Activated CD8-positive, alpha-beta T cell treated with anti-CD3 and anti-CD28 coated beads for 36 hours (primary cell): ENCODE measurements around the gene RPP25L. TPM values are rescaled to one million over a fixed set of nuclear protein-coding genes. Genes with fewer than 3 reads are reported as not detected.
A peak's percentile ranks its signal among the peaks of the same experiment; 100 is the strongest.

Experiments
- ATAC-seq: fragments of 200-7000 bp; cut with Tn5 transposase; one replicate; pipeline ENCODE4 v1.10.0; 2021; ENCODE audit warnings: mild to moderate bottlenecking, moderate library complexity
- CTCF ChIA-PET: fragments of 350-600 bp; sonication (Branson Sonifier 250); formaldehyde crosslinking; loops from one replicate; lab custom pipeline; 2021; ENCODE audit warnings: antibody characterized with exemption; lab: Charles Lee
- POLR2A ChIA-PET: fragments of 350-600 bp; sonication (Branson Sonifier 250); formaldehyde crosslinking; loops from one replicate; lab custom pipeline; 2021; ENCODE audit warnings: antibody characterized with exemption; lab: Charles Lee
- DNase-seq: peaks from one replicate; pipeline ENCODE4 v3.0.0-alpha.2; 2020
- H3K27ac Mint-ChIP-seq: one replicate; pipeline ENCODE4 v1.8.0; 2021; ENCODE audit warnings: mild to moderate bottlenecking, mixed read lengths
- H3K27me3 Mint-ChIP-seq: one replicate; pipeline ENCODE4 v1.8.0; 2021; ENCODE audit warnings: mixed read lengths
- H3K36me3 Mint-ChIP-seq: one replicate; pipeline ENCODE4 v1.8.0; 2021; ENCODE audit warnings: low read depth, mixed read lengths
- H3K4me1 Mint-ChIP-seq: one replicate; pipeline ENCODE4 v1.8.0; 2021; ENCODE audit warnings: low read depth, mixed read lengths
- H3K4me3 Mint-ChIP-seq: one replicate; pipeline ENCODE4 v1.8.0; 2021; ENCODE audit warnings: mild to moderate bottlenecking, moderate library complexity, mixed read lengths
- H3K9me3 Mint-ChIP-seq: one replicate; pipeline ENCODE4 v1.8.0; 2021; ENCODE audit warnings: mixed read lengths
- intact Hi-C: fragments of 100-400 bp; cut with micrococcal nuclease; formaldehyde crosslinking; loops from one replicate; pipeline ENCODE4 v1.10.0; 2022
- total RNA-seq, 2 experiments: library from RNA; stranded (reverse); gene quantifications; one replicate each; pipeline ENCODE4 v1.2.3, GENCODE V29; 2021
- TF ChIP-seq, protein P1 (sequence below): fragments of 200-600 bp; IDR thresholded peaks from one replicate; pipeline ENCODE4 v1.8.0; 2022; ENCODE audit warnings: antibody characterized with exemption, mild to moderate bottlenecking

RPP25L gene
- total RNA-seq, 2 experiments from 2014 or later = 37.9 to 38.7 TPM

DNA sequence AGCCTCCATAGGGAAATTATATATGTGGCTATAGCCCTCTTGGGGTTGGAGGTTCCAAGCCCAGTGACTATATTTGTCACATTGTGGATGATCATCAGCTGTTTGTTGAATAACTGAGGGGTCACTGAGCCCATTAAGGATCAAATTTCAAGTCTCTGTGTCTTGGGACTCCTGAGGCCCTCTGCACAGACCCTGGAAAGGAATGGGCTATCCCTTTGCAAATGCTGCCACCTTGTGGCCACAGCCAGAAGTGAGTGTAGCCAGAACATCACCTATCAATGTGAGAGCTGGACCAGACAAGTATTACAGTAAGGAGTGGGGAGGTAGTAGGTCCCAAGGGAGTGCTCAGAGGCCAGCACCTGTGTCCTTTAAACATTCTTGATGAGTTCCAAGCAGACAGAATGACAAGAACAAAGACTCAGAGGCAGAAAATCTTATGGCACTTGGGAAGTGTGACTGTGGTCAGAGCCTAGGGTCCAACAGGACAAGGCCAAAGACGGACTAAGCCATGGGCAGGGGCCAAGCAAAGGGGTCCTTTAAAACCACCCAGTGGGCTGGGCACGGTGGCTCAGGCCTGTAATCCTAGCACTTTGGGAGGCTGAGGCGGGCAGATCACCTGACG is 8.2 kb downstream of the RPP25L start:
- ATAC-seq = peak; percentile 98
- DNase-seq = peak; percentile 89
- POLR2A ChIA-PET = interaction anchor here (0.6 to 0.7 kb wide), 3 partner anchors 10 to 11 kb away, joined by 3 to 4 read pairs (median 4); no protein-coding TSS in a partner anchor
- CTCF ChIA-PET = interaction anchor here (0.6 to 5.4 kb wide), 48 partner anchors 9 to 351 kb away, joined by 3 to 43 read pairs (median 4); partner anchors contain the start of genes CCL27, CNTFR, DCTN3 and GALT
- intact Hi-C loops = no loop called here
- TF ChIP-seq, protein P1, sequence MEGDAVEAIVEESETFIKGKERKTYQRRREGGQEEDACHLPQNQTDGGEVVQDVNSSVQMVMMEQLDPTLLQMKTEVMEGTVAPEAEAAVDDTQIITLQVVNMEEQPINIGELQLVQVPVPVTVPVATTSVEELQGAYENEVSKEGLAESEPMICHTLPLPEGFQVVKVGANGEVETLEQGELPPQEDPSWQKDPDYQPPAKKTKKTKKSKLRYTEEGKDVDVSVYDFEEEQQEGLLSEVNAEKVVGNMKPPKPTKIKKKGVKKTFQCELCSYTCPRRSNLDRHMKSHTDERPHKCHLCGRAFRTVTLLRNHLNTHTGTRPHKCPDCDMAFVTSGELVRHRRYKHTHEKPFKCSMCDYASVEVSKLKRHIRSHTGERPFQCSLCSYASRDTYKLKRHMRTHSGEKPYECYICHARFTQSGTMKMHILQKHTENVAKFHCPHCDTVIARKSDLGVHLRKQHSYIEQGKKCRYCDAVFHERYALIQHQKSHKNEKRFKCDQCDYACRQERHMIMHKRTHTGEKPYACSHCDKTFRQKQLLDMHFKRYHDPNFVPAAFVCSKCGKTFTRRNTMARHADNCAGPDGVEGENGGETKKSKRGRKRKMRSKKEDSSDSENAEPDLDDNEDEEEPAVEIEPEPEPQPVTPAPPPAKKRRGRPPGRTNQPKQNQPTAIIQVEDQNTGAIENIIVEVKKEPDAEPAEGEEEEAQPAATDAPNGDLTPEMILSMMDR = peak; percentile 82
- Mint-ChIP-seq H3K36me3 (no peaks in the 10 kb centered on the region), H3K9me3 (no peaks in the 10 kb centered on the region), H3K4me1 (no peaks in the 10 kb centered on the region), H3K27me3 (no peaks in the 10 kb centered on the region), H3K4me3 (no peak overlapping the region), H3K27ac (no peak overlapping the region)

DNA sequence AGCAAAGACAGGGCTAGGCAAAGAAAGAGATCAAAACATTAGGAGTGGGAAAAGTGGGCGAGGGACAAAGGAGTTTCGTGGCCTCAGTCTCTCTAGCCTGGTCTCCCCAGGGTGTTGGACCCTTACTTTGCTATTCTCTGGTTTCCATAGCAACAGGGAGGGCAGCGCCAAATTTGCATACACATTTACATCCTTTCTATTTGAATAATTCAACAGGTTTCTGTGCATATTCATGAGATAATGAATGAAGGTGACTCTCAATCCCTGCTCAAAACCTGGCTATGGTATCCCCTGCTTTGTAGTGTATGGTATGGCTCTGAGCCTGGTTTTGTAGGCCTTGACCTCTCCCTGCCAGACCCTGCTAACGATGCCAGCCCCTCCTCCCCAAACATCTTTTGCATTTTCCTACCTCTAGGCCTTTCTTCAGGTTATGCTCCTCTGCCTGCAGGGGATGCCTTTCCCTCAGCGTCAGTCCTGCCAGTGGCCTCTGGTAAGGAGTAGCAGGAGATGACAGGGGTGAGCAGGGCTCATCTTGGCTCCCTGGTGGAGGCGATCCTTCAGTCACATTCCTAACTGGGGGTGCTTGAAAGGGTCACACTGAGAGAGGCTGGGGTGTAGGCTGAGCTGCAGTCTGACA is 9.8 kb downstream of the RPP25L start:
- TF ChIP-seq, protein P1 = no peak
- Mint-ChIP-seq H3K4me1 (no peaks in the 10 kb centered on the region), H3K27me3 (no peaks in the 10 kb centered on the region), H3K27ac (no peak overlapping the region), H3K36me3 (no peaks in the 10 kb centered on the region), H3K9me3 (no peaks in the 10 kb centered on the region), H3K4me3 (no peak overlapping the region)
- intact Hi-C loops = no loop called here
- DNase-seq (no peak), ATAC-seq (no peak)
- CTCF ChIA-PET = interaction anchor here (0.9 to 5.4 kb wide), 12 partner anchors 10 to 198 kb away, joined by 3 to 43 read pairs (median 9); partner anchors contain the start of genes CNTFR and RPP25L
- POLR2A ChIA-PET = no interaction called here

DNA sequence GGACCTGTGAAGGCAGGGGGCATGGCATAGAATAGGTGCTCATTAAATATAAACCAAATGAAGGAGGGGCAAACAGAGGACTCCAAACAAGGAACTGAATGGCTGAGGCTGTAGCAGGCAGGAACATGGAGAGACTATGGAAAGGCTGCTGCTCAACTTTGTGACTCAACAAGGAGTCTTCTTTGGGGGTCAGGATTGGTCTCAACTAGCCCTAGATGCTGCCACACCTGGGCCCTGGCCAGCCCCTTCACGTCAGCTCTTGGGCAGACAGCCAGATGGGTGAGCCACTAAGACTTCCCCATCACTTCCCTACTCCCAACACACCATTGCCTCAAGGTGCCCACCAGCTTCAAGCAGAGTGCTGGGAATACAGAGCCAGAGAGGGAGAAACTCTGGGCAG is 11.0 kb downstream of the RPP25L start:
- intact Hi-C loops = no loop called here
- H3K36me3 Mint-ChIP-seq = no peaks in the 10 kb centered on the region
- H3K27me3 Mint-ChIP-seq = peaks cover 5% of the 10 kb centered on the region
- TF ChIP-seq, protein P1 = no peak
- no peak overlapping the region for H3K4me3 Mint-ChIP-seq
- no peak overlapping the region for H3K27ac Mint-ChIP-seq
- ATAC-seq (no peak), DNase-seq (no peak)
- CTCF ChIA-PET = interaction anchor here (1.4 kb wide), 1 partner anchor 9 kb away, joined by 7 read pairs; no protein-coding TSS in a partner anchor
- H3K4me1 Mint-ChIP-seq = no peaks in the 10 kb centered on the region
- no peaks in the 10 kb centered on the region for H3K9me3 Mint-ChIP-seq
- POLR2A ChIA-PET = interaction anchor here (0.8 to 0.9 kb wide), 2 partner anchors 10 to 1229 kb away, joined by 3 read pairs; no protein-coding TSS in a partner anchor

DNA sequence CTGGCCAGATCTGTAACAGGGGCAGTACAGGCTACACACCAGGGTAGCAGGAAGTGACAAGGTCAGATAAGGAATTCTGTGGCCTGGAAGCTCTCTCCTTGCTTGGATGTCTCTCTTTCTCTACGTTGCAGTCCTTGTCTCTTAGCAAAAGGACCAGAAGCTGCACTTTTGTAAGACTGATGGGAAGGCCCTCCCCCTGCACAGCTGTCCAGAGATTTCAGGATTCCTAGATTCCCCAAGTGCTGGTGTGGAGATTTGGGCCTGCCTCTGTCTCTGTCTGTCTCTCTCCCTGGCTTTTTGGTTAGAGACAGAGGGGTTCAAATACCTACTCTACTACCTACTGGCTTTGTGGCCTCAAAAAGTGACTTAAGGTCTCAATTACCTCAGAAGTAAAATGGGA is 12.4 kb downstream of the RPP25L start:
- CTCF ChIA-PET = interaction anchor here (0.6 to 1.4 kb wide), 4 partner anchors 8 to 52 kb away, joined by 3 to 5 read pairs (median 4); no protein-coding TSS in a partner anchor

More for the DNA sequence above, 12.4 kb downstream of the RPP25L start:
- intact Hi-C loops = no loop called here
- POLR2A ChIA-PET = interaction anchor here (1.1 to 1.3 kb wide), 2 partner anchors 11 to 38 kb away, joined by 3 to 4 read pairs; partner anchors contain the start of gene SIGMAR1
- H3K9me3 Mint-ChIP-seq = no peaks in the 10 kb centered on the region
- TF ChIP-seq, protein P1 = no peak
- H3K4me1 Mint-ChIP-seq = no peaks in the 10 kb centered on the region
- ATAC-seq (no peak), DNase-seq (no peak)
- H3K27me3 Mint-ChIP-seq = peaks cover 5% of the 10 kb centered on the region
- H3K36me3 Mint-ChIP-seq = no peaks in the 10 kb centered on the region
- H3K27ac Mint-ChIP-seq = no peak overlapping the region
- no peak overlapping the region for H3K4me3 Mint-ChIP-seq
